ENCODE results near the gene PRXL2A.
A peak's percentile ranks its signal among the peaks of the same experiment; 100 is the strongest.

Gene PRXL2A

DNA sequence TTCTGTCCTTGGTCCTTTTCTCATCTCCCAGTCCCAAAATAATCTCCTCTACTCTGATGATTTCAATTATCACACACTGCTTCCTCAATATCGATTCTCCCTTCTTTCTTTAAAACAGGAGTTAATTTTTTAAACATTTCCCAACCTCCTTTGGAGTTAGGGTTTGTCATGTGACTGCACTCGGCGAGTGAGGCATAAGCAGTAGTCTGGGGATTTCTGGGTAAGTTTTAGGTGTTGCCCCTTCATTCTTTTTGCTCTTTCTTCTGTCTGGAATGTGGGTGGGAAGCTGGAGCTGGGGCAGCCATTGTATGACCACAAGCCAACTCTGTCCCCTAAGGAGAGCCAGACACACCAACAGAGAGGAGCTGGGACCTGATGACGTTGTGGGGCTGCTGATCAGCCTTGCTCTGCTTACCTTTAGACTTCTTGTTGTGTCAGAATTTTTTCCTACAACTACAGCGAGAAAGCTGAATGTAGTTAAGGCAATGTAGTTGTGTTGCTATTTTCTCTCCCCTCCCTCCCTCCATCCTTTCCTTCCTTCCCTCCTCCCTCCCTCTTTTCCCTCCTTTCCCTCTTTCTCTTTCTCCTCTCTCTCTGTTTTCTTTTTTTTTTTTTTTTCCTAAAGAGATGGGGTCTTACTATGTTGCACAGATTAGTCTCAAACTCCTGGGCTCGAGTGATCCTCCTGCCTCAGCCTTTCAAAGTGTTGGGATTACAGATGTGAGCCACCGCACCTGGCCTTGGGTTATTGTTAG, 39.3 kb downstream of the PRXL2A start:
- no peak for DNase-seq

DNA sequence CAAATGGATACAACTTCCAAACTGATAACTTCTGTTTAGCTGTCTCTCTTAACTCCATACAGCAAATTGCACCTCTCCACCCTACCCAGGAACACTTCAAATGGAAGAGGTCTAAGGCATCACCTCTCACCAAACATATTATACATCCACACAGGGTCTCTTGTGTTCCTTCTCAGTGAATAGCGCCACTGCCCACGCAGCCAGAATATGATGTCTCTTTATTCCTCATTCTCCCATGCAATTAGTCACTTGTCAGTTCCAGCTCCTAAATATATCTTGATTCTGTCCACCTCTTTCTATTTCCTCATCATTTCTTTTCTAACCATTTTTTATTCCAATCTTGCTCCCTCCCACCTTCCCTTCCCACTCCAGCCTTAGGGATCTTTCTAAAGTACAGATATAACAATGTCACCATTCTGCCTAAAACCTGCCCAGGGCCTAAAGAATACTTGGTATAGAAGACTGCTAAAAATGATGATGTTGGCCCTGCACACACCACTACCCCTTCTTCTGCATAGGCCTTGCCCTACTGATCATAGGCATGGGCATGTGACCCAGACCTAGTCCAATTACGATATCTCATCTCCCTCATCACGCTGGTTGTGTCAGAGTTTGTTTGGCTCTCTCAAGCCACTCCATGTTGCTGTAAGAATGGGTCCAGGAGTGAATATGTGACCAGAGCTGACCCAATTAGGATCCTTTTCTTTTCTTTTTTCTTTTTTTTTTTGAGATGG, 40.0 kb downstream of the PRXL2A start:
- DNase-seq: no peak

DNA sequence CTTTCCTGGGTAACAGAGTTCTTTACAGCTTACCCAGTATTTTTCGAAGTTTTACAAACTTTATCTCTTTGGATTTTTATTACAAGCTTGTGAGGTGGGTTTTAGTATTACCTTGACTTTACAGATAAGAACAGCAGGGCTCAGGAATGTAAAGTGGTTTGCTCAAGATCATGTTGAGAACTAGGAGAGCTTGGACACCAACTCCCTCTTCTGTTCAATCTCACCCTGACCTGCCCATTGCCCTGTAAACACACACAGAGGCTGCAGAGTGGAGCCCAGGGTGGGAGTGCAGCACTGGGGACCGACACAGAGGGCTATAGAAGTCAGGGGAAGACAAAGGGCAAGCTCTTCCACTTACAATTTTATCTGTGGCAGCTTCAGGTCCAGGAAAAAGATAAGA, 41.2 kb downstream of the PRXL2A start:
- no peak for DNase-seq

DNA sequence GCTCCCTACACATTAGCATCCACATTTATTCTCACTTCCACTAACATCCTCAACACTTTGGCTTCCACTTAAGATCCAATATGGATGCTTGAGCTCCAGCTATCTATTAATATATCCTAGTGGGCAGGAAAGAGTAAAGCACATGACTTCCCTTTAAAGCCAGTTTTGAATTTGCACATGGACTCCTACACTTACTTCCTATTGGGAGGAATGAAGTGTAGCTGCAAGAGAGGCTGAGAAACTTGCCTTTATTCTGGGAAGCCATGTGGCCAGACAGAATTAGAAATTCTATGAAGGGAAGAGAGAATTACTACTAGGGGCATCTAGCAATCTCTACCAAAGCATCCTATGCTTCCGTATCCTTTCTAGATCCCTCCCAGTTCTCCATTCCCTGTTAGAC, 42.8 kb downstream of the PRXL2A start:
- DNase-seq: no peak

DNA sequence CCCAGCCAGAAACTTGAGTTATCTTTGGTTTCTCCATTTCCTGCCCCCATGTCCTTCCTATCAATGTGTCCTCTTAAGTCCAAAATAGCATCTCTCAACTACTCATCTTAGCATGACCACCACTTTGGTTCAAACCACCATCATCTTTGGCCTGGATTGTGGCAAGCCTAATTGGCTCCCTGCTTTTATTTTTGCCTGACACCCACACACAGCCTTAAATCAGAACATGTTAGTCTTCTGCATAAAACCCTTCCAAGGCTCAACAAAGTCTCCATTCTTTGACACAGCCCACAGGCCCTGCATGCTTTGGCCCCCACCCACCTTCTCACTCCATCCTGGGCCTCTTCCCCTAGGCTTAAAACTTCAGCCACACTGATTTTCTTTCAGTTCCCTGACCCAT, 43.7 kb downstream of the PRXL2A start:
- DNase-seq: no peak

DNA sequence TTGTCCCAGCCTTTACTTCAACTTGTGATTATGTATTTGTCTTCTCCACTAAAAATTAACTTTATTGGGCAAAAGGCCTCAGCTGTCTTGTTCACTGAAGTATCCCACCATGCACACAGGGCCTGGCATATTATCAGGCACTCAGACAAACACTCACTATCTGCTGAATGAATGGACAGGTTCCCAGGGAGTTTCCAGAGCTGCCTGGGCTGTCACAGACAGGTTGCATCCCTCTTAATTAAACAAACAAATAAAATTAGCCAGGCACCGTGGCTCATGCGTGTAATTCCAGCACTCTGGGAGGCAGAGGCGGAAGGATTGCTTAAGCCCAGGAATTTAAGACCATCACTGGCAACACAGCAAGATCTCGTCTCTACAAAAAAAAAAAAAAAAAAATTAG, 44.3 kb downstream of the PRXL2A start:
- DNase-seq: no peak

DNA sequence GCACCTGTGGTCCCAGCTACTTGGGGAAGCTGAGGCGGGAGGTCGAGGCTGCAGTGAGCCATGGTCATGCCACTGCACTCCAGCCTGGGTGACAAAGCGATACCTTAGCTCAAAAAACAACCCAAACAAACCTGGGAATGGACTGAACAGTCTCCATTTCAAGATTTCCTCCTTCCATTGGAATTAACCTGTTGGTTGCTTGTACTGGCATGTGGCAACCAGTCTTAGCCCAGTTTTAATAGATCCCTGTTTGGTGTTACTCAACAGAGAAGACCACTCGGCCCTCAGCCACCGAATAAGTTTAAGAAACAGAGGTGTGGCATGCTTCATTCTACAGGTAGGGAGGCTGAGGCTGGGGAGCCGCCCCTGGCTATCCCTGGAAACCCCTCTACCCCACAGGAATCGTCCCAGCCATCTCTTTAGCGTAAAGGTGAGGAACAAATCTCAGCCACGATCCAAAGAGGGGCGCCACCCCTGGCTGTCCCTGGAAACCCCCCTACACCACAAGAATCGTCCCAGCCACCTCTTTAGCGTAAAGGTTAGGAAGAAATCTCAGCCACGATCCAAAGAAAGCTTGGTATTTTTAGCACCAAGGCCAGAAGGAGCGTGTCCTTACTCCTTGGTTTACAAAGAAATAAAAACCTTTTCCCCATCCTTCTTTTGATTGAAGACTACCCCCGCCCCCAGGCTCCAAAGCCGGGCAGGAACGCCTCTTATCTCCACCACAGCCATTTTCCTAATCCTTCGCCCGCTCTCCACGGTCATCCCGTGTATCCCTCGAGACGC, 44.9 kb downstream of the PRXL2A start:
- no peak for DNase-seq

DNA sequence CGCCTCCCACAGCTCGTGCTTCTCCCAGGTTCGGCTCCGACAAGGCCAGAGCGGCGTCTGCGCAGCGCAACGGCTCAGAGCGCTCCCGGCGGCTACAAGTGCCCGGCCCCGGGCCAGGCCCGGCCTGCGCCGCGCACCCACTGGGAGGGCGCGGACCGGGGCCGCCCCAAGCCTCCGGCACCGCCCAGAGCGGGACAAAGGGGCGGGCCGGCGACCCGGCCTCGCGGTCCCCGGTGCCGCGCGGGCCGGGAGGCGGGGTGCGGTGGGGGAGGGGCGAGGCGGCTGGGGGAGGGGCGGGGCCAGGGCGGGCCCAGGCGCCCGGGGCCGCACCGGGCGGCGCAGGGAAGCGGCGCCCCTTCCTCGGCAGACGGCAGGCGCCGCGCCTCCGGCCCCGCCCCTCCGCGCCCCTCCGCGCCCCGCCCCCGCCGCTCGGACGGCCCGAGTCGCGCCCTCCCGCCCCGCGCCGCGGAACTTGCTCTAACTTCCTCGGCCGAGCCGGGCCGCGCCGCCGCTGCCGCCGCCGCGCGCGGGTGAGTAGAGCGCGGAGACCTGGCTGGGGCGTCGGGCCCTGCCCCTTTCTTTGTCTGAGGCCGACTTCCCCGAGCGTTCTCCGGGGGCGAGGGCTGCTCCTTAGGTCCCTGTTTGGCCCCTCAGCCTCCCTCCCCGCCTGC, 45.6 kb downstream of the PRXL2A start, which contains the start of gene TSPAN14:
Gene TSPAN14 (plus strand): TSS at position 469 of the 671 bp plus-strand sequence. CDS start 34,924 bp downstream, outside the sequence.
- peak; percentile 80 for DNase-seq

DNA sequence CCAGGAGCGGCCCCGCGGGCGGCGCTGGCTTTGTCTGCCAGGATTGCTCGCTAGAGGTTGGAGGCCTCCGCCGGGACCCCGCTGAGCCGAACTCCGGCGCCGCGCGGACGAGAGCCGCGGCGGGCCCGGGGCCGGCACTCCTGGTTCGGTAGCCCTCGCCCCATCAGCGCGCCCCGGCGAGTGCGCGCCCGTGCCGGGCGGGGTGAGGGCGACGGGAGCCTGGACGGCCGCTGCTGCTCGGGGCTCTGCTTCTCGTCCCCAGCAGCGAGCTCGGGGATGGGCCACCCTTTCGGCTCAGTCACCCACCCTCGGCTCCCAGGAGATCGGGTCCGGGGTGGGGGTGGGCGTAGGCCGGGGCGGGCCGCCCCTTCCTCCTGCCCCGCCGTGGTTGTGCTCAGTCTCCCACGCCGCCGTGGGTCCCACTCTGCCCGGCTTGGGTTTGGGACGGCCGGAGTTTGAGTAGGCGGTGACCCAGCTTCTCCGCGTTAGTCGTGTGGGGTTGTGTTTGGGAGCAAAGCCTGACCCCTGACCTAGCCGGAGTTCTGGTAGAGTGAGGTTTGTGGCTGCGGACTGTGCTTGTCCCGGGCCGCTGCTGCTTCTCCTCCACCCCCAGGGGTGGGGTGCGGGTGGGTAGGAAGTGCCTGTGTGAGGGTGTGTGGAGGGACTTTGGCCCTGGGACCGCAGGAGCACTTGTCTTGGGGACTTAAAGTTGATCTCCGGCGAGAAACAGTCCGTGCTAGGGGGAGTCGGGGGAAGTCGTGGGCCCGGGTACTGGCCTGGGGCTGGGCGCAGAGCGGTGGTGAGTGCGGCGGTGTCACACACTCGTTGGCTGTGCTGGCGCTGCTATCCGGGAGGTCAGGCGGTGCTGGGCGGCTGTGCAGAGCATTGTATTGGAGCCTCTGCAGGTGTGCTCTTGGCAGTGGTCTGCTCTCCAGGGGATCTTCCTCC, 46.4 kb downstream of the PRXL2A start:
- peak; percentile 54 for DNase-seq

DNA sequence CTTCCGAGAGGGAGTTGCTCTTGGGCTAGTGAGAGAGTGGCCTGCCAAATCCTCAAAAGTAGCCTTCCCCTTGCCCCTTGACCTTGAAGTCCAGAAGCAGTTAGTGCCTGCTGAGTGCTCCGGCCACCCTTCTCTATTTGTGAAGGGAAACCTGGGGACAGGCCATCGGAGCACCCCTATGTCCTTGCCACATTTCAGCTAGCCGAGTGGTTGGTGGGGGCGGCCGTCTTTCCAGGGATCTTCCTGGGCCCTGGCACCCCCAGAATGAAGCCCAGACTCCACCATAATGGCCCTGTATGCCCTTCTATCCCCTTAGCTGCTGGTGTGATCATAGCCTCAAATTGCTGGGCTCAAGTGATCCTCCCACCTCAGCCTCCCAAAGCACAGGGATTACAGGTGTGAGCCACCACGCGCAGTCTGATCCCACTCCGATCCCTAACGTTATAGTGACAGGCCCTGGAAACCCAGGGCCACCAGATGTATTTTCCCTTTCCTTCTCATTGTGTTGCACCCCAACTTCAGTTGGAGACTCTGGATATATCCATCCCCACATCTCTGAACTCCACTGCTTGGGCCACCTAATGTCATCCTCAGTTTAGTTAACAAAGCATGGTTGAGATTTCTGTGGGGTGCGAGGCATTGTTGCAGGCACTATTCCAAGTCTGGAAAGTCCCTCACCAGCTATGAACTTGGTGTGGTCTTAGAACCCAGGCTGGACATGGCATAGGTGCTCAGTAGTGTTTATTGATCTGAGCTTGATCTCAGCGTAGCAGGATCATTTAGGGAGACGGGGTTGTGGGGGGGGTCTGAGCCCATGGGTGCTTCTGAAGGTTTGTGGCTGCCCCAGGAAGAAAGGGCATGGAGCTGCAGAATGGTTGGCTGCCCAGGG, 47.4 kb downstream of the PRXL2A start:
- DNase-seq: no peak

DNA sequence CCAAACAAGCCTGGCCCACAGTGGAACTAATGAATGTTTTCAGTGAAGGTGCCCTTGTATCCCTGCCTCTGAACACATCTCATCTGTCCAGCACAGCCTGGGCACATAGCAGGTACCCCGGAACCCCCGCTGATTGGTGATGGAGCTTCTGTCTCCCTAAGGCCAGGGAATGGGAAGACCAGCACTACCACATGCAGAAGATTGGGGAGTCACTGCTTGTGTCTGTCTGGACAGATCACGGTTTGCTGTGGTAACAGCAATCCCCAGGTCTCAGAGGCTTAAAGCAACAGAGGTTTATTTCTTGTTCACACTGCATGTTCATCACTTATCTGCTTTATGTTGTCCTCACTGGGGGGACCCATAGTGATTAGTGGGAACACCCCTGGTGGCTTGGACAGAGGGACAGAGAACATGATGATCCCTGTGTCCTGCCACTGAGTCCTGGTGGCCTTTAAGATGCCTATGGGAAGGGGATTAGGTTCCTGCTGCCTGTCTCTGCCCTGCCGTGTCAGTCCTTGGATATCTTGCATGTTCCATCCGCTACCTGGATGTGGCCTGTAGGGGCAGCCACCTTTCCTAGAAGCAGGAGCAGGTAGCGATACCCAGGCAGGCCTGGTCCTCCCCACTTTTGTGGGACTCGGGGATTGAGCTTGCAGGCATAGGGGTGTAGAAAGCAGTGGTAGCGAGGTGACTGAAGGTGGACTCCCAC, 49.4 kb downstream of the PRXL2A start:
- no peak for DNase-seq

DNA sequence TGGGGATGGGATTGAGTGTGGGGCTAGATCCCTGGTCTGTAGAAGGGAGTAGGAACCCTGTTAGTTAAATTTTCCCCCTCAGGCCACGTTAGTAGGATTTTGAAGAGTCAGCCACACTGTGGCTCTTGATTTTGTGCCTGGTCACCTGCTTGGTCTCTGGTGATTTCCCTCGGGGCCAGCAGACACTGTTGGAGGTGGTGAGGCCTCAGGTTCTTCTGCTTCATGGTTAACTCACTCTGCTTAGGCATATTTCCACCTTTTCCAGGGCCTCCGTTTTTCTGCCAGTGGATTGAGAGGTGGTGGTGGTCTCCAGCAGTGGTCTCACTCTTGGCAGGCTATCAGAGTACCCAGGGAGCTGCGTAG, 49.9 kb downstream of the PRXL2A start:
- no peak for DNase-seq

DNA sequence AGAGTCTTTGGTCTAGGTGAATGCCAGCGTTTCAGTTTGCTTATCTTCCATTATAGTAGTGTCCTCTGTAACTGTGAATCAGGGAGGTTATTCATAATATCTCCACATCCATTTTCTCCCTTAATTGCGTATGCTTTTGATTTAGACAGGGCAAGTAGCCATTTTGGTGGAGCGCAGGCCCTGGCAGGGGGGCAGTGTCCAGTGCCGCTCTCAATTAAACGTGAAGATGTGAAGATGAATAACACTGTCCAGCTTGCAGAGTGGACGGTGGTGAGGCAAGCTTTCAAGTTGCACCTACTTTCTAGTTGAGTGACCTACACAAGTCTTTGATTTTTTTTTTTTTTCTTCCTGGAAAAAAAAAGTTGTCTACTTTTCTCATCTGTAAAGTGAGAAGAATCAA, 50.3 kb downstream of the PRXL2A start:
- no peak for DNase-seq

DNA sequence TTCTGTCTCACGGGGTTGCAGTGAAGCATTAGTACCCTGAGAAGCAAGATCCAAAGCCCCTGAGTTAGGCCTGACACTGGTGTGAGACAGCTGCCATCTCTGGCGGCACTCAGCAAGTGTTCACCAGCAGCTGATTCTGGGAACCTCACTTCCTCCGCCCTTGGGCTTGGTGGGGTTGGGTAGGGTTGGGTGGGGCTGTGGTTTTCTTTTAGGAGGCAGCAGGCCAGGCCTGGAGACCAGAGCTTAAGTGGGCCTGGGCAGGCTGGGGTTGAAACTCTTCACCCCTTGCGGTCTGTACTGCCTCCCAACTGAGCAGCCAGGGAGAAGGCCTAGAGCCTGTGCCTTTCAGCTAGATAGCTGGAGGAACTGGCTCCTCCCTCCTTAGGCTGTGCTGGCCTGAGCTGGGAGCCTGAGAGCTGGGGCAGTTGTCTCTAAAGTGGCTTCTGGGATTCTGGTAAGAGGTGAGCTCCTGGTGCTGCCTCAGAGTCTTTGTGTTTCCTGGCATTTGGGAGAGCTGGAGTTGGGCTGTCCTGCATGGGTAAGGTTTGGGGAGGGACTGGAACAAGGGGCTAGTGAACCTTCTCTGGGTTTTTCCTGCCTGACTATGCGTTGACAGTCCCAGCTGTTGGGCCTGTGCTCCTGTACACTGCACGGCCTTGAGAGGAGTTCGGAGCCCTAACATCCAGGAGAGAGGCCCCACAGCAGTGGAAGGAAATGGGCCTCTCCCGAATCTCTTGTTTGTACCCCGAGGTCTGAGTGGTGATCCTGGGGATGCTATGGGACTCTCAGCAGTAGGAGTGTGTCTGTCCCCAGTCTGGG, 50.9 kb downstream of the PRXL2A start:
- peak; percentile 77 for DNase-seq

DNA sequence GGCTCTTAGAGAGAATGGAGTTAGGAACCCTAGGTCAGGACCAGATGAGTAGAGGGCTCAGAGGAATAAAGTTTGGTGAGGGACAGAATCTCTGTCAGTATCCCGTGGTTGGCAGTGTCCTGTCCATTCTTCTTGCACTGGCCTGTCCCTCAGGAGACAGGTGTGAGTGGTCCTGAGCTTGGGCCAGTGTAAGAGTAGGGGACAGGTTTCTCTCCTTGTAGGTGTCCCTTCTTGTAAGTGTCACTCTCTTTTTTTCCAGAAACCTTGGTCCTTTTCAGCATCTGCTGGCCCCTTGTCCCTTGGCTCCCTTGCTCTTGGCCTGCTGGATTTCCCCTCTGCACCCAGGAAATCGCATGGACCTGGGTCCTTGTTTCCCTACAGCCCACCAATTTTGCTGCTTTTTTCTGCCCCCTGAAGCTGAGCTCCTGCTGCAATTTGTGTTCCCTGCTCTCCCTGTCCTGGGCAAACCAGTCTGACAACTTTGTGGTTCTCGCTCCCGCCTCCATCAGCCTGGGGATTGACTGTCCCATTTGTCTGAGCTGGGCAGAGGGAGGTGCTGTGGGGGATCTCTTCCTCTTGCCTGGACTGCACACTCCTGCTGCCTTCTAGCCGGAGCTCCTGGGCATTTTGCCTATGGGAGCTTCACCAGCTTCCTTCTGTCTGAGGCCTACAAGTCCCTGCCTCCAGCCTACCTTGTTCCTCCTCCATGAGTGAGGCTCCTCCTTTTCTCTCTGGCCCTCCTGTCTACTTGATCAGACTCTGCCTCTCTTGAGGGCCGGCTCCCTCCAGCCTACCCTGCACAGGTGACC, 52.3 kb downstream of the PRXL2A start:
- DNase-seq: no peak

DNA sequence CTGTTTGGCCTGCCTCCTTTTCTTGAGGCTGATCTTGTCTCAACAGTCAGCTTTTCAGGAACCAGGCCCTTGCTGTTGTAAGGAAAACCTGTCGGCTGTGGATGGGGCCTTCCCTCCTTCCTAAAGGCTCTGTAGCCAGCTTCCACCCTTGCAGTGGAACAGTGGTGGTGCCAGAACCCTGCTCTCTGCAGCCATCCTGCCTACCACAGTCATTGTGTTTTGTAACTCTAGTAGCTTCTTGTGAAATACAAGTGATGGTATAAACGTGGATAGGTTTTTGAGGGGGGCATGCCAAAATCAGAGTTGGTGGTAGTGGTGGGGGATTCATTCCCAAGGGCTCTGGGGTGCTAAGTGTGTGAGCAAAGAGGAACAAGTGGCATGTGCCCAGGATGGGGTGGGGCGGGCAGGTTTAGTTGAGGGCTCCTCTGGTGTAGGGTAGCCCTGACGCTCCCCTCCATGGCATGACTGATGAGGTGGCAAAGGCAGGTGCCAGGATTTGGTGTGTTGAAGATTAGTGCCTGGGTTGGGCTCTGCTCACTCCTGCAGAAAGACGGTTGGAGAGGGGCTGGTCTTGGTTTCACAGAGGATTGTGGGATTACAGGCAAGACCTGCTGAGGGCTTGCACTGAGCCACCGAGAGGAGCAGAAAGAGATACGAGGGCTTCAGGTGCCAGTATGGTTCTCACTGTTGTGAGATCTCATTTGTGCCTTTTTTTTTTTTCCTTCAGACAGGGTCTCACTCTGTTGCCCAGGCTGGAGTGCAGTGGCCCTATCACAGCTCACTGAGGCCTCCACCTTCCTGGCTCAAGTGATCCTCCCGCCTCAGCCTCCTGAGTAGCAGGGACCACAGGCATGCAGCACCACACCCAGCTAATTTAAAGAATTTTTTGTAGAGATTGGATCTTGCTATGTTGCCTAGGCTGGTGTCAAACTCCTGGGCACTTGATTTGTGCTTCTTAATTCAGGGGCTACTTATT, 53.1 kb downstream of the PRXL2A start:
- no peak for DNase-seq

Data from stimulated activated CD8-positive, alpha-beta memory T cell treated with anti-CD3 and anti-CD28 coated beads, Interleukin-4, amount 100 ng/mL, for 48 hours (primary cell).